ENCODE results near the gene NSUN3.
A peak's percentile ranks its signal among the peaks of the same experiment; 100 is the strongest.
"Not testable (repeated sequence)": the region's sequence is repeated elsewhere in the genome, so short reads cannot be mapped to it uniquely, and the experiment has no call there.

The NSUN3 gene

DNA sequence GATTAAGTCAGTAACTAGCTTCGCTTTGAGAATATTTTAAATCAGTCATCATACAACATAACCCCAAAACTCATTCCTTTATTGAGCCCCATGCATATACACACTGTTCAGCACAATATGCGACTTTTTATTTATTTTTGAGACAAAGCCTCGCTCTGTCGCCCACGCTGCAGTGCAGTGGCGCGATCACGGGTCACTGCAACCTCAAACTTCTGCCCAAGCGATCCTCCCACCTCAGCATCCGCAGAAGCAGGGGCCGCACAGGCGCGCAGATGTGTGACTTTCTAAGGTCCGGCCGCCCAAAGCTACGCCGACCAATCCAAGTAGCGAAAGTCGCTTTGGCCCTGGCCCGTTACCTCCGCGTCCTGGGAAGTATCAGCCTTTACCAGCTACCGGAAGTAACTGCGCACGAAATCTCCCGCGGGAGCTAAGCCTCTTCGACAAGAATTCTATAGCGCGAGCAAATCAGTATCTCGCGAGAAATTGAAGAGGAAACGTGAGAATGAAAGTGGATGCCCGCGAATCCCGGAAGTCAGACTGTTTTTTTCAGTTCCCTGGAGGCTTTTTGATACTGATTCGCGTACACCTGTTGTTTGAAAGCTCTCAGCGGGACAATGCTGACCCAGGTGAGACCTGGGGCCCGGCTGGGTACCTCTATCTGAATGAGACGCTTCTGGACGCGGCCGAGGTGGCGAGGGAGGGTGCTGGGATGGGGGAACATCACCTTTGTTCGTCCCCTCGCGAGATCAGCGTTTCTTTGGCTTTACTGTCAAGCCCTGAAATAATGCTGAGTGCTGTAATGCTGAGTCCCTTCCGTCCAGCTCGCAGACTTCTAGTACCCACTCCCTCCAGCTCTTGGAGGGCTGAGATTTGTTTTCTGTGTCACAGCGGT is at the start of gene NSUN3, which contains the start of gene DHFR2:
NSUN3 (plus strand) TSS at position 549 of the 892 bp plus-strand sequence; CDS start at position 615, 66 bp downstream.
DHFR2 (minus strand) TSS at position 404 of the 892 bp plus-strand sequence. CDS start 1,405 bp downstream, outside the sequence.
- DNase-seq: peak in 1 of 2 experiments; percentile 55

DNA sequence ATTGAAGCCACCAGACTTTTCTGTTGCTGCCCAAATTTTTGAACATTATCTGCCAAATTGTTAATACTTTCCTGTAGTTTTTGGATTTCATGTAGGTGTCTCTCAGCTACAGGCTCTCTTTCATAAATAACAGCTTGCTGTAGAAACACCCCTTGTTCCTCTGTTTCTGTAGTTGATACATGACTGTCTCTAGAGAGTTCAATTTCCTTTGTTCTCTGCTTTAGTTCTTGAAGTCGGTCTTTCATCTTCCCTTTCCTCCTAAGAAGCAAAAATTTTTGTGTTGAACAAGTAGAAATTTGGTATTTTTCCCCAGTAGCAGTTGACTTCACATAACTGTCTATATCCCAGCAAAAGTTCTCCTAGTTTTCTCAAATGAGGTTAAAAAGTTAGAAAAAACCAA is 47.8 kb upstream of the NSUN3 start:
- no peak for DNase-seq

DNA sequence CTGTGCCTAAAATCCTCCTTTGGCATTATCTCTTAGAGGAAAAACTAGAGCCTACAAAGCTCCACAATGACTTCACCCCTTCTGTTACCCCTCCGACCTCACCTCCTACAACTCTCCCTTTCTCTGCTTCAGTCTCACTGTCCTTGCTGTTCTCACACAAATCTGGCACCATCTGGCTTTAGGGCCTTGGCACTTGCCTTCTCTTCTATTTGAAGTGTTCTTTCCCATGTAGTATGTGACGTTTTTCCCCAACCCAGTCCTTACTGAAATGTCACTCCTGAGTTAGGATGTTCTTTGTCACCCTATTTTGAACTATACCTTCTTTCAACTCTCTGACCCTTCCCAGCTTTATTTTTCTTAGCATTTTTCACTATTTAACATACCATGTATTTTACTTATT is 43.2 kb upstream of the NSUN3 start:
- DNase-seq: no peak

DNA sequence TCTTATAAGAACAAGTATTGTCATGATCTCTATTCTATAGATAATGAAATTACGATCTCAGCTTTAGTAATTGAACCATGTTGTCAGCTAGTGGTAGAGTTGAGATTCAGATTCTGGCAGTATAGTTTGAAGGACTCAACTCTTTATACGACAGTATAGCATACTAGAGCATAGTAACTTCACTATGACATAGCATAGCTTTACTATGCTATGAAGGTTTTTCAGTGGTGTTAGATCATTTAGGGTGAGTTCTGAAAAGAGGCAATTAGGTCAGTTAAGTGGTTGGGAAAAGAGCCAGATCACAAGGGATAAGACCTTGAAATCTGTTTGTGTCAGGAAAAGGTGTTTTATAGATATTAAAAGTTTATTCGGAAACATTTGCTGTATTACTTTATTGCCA is 42.6 kb upstream of the NSUN3 start:
- no peak for DNase-seq

DNA sequence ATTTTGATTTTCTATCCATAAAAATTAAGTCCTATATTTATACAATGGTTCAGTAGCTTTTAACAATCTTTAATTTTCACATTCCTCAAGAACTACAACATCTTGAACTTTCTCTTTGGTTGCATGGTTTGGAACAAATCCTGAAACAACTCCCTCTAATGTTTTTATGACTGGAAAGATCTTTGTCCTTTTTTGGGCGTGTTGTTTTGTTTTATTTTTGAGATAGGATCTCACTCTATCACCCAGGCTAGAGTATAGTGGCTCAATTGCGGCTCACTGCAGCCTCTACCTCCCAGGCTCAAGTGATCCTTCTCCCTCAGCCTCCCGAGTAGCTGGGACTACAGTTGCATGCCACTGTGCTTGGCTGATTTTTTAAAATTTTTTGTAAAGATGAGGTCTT is 38.5 kb upstream of the NSUN3 start:
- no peak for DNase-seq

DNA sequence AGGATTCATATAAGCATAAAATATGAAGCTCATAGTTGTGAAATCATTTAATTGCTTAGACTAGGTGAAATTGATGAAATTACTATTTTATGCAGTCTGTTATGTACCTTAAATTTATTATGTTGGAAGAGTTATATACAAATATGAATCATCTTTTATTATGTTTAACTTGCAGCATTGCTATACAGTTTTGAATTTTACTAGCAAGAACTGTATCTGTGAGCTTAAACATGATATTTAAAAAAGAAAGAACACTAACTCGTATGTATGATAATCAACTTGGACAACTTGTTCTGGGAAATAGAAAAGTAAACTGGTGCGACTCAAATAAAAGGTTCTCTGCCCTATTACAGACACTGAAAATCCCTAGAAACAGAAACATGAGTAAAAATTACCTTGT is 36.2 kb upstream of the NSUN3 start:
- no peak for DNase-seq

DNA sequence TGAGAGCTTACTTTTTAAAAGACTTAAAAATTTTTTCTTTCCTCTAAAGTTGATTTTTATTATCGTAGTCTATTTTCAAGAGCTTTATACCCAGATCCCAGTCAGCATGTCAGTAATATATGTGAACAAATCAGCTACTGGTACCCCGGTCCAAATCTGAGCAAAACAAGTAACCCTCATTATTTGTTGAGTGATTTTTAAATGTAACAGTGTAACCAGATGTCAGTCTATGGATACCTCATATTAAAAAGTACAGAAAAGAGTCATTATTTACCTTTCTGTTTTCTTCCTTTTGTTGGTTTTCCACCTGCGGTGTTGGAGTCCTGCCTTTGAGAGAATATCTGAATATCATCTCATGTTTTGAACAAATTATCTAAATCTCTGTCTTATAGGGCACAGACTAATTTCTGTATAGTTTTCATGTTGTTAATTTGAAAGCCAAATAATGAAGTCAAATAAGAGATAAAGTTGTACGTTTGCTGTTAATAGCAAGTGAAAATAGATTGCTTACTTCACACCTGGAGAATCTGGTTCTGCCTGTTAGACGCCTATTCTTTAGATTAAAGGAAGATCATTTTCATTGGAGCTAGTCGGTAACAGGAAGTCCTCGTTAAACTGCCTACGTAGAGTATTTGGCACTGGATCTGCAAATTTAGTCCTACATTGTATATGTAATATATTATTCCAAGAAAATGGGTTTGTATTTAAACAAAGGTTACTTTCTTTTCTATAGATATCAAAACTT is 34.6 kb upstream of the NSUN3 start, which contains the start of gene STX19:
STX19 (minus strand) TSS at position 505 of the 745 bp plus-strand sequence. CDS start 13,328 bp downstream, outside the sequence.
- DNase-seq: no peak

DNA sequence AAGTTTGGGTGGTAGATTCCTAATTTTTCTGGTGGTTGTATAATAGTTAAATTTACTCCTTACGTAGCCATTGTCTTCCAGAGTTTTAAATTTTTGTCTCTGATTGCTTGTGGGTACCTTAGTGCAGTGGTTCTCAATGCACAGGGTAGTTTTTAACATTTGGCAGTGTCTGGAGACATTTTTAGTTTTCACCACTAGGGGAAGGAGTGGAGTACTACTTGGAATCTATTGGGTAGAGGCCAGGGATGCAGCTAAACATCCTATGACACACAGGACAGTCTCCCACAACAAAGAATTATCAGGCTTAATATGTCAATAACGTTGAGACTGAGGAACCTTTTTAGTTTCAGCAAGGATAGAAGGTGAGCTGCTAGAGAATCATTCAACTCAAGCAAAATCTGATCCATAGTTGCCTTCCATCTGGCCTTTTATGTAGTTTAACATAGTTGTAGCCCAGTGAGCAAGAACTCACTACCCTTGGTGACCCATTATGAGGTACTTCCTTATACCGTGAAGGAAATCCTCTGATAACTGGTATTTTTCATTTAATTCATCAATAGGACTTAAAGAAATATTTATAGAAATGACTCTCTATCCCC is 25.9 kb upstream of the NSUN3 start:
- no peak for DNase-seq

DNA sequence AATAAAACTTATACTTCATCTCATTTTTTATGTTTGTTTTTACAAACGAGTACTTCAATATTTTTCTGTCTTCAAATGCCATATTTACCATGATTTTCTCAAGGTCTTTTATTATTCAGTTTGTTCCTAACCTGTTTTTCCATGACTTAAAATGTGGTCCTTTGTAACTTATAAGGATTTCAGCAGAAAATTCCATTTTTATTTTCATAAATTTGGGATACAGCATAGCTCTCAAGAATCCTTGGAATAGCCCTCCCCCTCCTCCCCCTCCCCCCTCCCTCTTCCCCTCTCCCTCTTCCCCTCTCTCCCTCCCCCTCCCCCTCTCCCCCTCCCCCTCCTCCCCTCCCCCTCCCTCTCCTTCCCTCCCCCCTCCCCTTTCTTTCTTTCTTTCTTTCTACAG is 19.6 kb upstream of the NSUN3 start:
- no peak for DNase-seq

DNA sequence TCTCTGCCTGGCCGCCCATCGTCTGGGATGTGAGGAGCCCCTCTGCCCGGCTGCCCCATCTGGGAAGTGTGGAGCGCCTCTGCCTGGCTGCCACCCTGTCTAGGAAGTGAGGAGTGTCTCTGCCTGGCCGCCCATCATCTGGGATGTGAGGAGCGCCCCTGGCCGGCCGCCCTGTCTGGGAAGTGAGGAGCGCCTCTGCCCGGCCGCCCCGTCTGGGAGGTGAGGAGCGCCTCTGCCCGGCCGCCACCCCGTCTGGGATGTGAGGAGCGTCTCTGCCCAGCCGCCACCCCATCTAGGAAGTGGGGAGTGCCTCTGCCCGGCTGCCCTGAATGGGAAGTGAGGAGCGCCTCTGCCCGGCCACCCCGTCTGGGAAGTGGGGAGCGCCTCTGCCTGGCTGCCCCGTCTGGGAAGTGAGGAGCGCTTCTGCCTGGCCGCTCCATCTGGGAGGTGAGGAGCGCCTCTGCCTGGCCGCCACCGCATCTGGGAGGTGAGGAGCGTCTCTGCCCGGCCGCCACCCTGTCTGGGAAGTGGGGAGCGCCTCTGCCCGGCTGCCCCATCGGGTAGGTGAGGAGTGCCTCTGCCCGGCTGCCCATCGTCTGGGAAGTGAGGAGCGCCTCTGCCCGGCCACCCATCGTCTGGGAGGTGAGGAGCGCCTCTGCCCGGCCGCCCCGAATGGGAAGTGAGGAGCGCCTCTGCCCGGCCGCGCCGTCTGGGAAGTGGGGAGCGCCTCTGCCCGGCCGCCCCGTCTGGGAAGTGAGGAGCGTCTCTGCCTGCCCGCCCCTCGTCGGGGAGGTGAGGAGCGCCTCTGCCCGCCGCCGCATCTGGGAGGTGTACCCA is 18.5 kb upstream of the NSUN3 start:
- not testable (repeated sequence) for DNase-seq

DNA sequence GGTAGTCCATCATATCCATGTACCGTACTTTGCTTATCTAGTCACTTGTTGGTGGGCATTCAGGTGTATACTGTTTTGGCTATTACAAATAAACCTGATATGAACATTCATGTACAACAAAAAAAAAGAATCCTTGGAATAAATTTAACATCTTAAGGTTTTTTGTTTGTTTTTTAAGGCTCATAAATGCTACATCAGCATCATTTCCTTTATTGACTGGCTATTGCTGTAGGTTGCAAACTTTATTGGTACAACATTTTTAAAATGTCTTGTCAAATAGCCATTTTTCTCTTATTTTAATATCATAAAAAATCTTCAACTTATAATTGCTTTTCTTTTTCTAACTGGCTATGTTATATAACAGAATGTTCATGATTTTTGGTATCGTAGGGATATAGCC is 16.3 kb upstream of the NSUN3 start:
- no peak for DNase-seq

DNA sequence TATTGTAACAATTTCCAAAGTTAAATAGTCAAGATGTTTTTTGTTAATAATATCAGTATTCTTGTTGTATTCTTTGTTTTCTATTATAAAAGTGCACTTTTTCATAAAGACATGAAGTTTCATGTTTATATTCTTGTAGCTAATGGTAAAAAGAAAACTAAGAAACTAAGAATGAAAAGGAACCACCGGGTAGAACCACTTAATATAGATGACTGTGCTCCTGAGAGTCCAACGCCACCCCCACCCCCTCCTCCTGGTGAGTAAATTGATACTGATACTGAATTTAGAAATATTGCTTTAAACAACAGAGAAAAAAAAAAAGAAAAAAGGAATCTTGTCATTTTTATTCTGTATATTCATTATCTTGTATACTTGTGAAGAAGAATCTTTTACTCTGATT is 13.6 kb upstream of the NSUN3 start:
- DNase-seq: no peak

DNA sequence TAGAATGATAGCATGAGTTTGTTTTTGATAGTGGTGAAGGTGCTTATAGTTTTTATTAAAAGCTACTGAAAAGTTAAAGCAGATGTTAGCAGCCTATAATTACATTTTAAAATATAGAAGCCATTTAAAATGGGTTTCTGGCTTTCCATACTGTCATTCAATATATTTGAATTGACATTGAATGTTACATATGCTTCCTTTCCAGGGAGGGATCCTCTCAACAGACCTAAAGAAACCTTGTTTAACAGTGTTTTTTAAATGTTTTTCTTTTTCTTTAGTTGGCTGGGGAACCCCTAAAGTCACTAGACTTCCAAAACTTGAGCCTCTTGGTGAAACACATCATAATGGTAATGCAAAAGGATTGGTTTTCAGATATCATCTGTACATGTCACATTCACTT is 12.3 kb upstream of the NSUN3 start:
- DNase-seq: no peak

DNA sequence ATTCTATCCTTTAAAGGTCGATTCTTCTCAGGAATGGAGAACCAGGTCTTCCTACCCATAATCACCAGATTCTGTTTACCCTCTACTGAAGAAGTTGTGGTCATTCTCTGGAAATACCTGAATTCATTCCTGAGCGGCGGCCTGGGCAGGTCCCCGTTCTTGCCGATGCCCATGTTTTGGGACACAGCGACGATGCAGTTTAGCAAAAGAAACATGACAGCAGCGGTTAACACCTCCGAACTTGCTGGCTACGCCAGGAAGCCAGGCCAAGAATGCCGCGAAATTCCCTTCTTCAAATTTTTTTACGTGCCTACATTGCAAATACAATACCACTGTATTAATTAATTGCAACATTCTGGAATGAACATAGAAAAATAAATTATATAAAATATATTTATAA is 1.6 kb upstream of the NSUN3 start:
- no peak for DNase-seq

DNA sequence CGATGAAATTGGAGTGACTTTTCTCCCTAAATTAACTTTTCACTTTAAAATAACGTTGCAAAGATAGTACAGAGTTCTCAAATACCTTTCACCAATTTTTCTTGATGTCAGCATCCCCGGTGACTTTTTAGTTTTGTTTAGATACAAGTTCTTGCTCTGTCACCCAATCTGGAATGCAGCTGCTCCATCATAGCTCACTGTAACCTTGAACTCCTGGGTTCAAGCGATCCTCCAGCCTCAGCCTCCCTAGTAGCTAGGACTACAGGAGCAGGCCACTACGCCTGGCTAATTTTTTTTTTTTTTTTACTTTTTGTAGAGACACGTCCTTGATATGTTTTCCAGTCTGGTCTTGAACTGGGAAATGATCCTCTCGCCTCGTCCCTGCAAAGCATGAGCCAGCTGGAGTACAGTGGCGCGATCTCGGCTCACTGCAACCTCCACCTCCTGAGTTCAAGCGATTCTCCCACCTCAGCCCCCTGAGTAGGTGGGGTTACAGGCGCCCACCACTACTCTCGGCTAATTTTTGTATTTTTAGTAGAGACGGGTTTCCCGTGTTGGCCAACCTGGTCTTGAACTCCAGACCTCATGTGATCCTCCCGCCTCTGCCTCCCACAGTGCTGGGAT is 747 bp downstream of the NSUN3 start:
- no peak for DNase-seq

DNA sequence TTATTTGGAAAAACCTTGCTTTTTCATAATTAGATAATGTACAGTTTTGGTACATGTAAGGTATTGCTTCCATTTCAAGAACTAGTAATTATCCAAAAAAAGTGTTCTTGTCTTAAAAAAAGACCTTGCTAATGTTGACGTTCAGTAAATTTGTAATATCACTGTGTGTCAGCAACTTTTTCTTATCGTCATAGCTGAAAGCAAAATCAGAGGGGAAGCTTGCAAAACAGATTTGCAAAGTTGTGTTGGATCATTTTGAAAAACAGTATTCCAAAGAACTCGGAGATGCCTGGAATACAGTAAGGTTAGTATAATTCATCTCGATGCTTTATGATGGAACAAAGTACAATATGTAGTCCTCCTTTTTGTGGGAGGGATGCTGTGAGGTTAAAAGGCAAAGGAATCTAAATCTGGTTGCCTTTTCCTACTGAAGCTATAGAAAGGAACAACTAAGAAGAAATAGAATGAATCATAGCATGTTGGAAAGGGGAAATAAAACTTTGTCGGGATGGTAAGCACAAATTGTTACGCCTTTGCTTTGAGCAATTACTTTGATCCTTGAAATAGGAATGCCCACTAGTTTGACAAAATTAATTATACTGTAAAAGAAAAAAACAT is 1.5 kb downstream of the NSUN3 start:
- no peak for DNase-seq

DNA sequence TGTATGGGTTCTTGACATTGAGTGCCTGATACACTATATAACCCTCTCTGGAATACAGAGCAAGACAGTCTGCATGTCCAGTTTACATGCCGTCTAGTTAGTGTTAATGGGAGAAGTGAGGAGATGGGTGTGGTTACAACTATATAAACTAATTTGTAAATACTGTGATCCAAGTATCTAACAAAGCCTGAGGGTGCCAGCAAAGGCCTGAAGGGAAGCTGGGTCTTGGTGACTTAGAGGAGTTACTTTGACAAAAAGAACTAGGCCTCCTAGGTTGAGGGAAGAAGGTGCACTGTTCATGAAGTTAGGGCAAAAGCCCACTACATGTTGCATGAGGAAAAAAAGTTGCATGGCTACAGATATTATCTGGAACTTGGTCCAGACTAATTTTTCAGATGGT is 2.3 kb downstream of the NSUN3 start:
- no peak for DNase-seq

DNA sequence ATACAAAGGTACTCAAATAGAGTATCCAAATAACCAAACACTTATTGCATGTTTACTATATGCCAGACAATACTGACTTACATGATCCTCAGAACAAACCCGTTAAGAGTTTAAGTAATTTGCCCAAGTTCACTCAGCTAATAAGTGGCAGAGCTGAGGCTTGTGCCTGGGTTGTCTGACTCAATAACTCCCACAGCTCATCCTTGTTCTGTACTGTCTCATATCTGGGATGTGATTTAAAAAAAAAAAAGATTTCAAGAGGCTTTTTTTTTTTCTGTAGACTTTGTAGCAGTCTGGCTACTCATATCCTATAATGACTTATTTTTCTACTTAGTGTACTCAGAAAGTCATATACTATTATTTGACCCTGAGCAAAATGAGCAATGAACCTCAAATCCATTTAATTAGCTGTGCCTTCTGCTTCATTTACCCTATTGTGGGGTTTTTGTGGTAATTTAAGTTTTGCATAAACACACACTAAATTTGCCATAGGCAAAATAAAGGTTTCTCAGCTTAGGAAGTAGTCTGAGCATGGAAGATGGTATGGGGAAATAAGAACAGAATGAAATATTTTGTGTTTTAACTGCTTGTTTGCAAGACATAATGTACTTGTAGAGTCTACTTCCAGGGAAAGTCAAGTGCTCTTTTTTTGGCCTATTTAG is 3.1 kb downstream of the NSUN3 start:
- no peak for DNase-seq

DNA sequence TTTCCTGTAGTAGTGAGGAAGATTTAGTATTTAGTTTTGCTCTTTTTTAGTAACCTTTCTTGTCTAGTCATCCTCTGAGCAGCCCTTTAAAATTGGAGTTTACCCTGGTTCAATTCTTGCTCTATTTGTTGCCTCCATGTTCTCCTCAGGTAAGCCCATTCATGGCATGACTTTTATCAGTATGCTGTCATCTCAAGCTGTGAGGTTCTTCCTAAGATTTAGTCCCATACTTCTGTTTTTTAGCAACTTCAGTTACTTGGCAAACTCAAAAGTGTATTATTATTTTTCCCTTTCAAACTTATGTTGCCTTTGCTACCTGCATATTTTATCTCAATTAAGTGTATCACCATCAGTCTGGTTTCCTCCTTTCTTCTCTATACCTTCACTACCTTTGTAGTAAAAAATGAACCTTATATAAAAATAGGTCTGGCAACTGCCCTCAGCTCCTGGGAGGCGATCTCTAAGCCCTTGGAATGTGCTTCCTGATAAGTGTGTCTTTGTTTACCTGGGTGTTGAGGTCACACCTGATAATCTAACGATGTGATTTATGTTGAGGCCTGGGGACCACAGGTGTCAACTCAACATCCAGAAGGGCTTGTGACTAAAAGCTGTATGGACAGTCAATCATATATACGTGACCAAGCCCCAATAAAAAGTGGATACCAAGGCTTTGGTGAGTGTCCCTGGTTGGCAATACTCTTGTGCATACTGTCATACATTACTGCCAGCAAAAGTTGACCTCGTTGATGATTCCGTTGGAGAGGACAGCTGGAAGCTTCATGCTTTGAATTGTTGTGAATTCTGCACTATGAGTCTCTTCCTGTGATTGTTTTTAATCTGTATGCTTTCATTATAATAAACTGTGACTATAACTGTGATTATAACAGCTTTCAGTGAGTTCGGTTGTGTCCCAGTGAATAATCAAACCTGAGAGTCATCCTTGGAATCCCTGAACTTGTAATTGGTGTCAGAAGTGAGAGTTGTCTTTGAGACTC is 3.9 kb downstream of the NSUN3 start:
- no peak for DNase-seq
